ENCODE data around the gene RAB7B.

The RAB7B gene

GRCh38 chr1:205948886-205949285 lies 54.3 kb downstream of the RAB7B start:
- Histone ChIP-seq H3K9me3 (ENCODE audit: control insufficient read depth, insufficient read depth, low read length) (no peaks in the 10 kb centered on the region), H3K36me3 (ENCODE audit: insufficient read depth, low read length) (no peaks in the 10 kb centered on the region), H3K4me1 (ENCODE audit: insufficient read depth, low read length) (peaks cover 7% of the 10 kb centered on the region), H3K9ac (ENCODE audit: low read depth, low read length) (no peak overlapping the region)

DNA sequence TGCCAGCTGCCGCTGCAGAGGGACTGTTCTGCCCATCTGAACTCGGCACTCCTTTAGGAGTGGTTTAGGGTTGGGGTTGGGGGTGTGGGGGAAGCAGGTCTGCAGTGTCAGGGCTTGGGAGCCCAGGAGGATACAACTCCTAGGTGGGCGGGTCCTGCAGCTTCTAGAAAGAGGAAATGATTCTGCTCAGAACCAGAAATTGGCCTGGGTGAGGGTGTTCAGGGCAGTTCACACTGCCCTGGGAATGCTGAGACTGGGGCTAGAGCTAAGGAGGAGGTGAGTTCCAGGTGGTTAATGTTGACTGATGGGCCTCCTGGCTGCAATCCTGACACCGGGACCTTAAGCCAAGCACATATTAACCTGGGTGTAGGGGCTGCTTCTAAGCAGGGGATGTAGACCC lies 55.2 kb downstream of the RAB7B start:
- Histone ChIP-seq H3K9me3 (ENCODE audit: control insufficient read depth, insufficient read depth, low read length) (no peaks in the 10 kb centered on the region), H3K4me1 (ENCODE audit: insufficient read depth, low read length) (no peaks in the 10 kb centered on the region; the same call in 1 of the 2 replicates), H3K9ac (ENCODE audit: low read depth, low read length) (no peak overlapping the region)

GRCh38 chr1:205947024-205947423 lies 56.2 kb downstream of the RAB7B start:
- Histone ChIP-seq H3K9me3 (ENCODE audit: control insufficient read depth, insufficient read depth, low read length) (no peaks in the 10 kb centered on the region), H3K36me3 (ENCODE audit: insufficient read depth, low read length) (no peaks in the 10 kb centered on the region), H3K4me1 (ENCODE audit: insufficient read depth, low read length) (no peaks in the 10 kb centered on the region; the same call in 1 of the 2 replicates), H3K9ac (ENCODE audit: low read depth, low read length) (no peak overlapping the region)

More for the DNA sequence above, 55.2 kb downstream of the RAB7B start:
- no peaks in the 10 kb centered on the region for H3K36me3 ChIP-seq (ENCODE audit: insufficient read depth, low read length)

GRCh38 chr1:205945069-205945468 lies 58.1 kb downstream of the RAB7B start:
- Histone ChIP-seq H3K9ac (ENCODE audit: low read depth, low read length) (no peak overlapping the region), H3K9me3 (ENCODE audit: control insufficient read depth, insufficient read depth, low read length) (no peaks in the 10 kb centered on the region), H3K36me3 (ENCODE audit: insufficient read depth, low read length) (no peaks in the 10 kb centered on the region), H3K4me1 (ENCODE audit: insufficient read depth, low read length) (peaks cover 6% of the 10 kb centered on the region)

- H3K4me1 ChIP-seq (ENCODE audit: insufficient read depth, low read length) = peaks cover 10% of the 10 kb centered on the region
- H3K9ac ChIP-seq (ENCODE audit: low read depth, low read length) = no peak overlapping the region
- H3K9me3 ChIP-seq (ENCODE audit: control insufficient read depth, insufficient read depth, low read length) = no peaks in the 10 kb centered on the region
- no peaks in the 10 kb centered on the region for H3K36me3 ChIP-seq (ENCODE audit: insufficient read depth, low read length)
Measured at GRCh38 chr1:205944525-205944924, 58.7 kb downstream of the RAB7B start.

- Histone ChIP-seq H3K4me1 (ENCODE audit: insufficient read depth, low read length) (peaks cover 16% of the 10 kb centered on the region), H3K9ac (ENCODE audit: low read depth, low read length) (no peak within 1 kb of the TSS), H3K36me3 (ENCODE audit: insufficient read depth, low read length) (no peaks in the 10 kb centered on the region), H3K9me3 (ENCODE audit: control insufficient read depth, insufficient read depth, low read length) (no peaks in the 10 kb centered on the region)
Measured at GRCh38 chr1:205943245-205943644, 60.0 kb downstream of the RAB7B start, which contains the start of gene SLC26A9. Gene SLC26A9, minus strand, starts transcription at chr1:205943456. Its CDS starts 7,636 bp downstream, at chr1:205935820.

DNA sequence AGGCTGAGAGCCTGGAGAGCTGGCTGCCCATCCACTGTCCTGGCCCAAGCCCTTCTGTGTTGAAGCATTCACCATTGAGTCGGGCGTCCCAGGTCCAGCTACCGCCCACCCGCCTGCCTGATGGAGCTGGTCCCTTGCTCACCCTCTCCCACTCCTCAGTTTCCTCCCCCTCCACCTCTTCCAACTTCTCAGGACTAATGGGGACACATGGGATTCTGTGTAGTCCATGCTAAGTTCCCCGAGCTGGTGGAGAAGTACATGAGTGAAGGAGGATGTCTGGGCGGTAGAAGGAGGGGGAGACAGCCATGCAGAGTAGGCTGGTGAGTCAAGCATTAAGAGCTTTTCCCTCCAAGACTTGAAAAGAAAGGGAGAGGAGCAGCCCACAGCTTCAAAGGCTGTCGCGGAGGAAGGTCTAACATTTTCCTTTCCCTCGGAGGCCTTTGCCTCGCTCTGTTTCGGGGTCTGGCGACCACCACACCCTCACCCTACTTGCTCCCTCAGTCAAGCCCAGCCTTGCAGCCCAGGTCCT lies 60.5 kb downstream of the RAB7B start:
- no peak overlapping the region for H3K9ac ChIP-seq (ENCODE audit: low read depth, low read length)
- H3K4me1 ChIP-seq (ENCODE audit: insufficient read depth, low read length) = peaks cover 16% of the 10 kb centered on the region
- no peaks in the 10 kb centered on the region for H3K36me3 ChIP-seq (ENCODE audit: insufficient read depth, low read length)
- H3K9me3 ChIP-seq (ENCODE audit: control insufficient read depth, insufficient read depth, low read length) = no peaks in the 10 kb centered on the region

DNA sequence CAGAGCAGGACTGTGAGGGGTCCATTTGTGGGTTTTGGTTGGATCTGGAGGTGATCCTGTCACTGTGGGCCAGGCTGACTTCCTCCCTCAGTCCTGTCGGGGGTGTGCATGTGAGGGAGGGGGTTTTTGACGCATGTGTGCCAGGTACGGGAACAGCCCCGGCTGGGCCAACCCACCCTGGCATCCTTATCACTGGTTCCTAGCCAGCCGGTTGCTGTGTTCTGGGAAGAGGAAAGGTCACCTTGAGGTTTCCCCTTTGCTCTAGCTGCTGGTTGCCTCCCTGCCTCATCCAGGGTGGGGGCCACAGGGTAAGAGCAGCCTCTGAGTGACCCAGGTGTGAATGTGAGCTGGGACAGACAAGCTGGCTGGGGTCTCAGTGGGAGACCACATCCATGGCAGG lies 62.5 kb downstream of the RAB7B start:
- H3K9me3 ChIP-seq (ENCODE audit: control insufficient read depth, insufficient read depth, low read length) = no peaks in the 10 kb centered on the region
- no peaks in the 10 kb centered on the region for H3K36me3 ChIP-seq (ENCODE audit: insufficient read depth, low read length)
- no peak overlapping the region for H3K9ac ChIP-seq (ENCODE audit: low read depth, low read length)
- peaks cover 25% of the 10 kb centered on the region for H3K4me1 ChIP-seq (ENCODE audit: insufficient read depth, low read length)

- Histone ChIP-seq H3K36me3 (ENCODE audit: insufficient read depth, low read length) (no peaks in the 10 kb centered on the region), H3K4me1 (ENCODE audit: insufficient read depth, low read length) (peaks cover 25% of the 10 kb centered on the region), H3K9me3 (ENCODE audit: control insufficient read depth, insufficient read depth, low read length) (no peaks in the 10 kb centered on the region), H3K9ac (ENCODE audit: low read depth, low read length) (no peak overlapping the region)
Measured at GRCh38 chr1:205939690-205940330, 63.4 kb downstream of the RAB7B start.

DNA sequence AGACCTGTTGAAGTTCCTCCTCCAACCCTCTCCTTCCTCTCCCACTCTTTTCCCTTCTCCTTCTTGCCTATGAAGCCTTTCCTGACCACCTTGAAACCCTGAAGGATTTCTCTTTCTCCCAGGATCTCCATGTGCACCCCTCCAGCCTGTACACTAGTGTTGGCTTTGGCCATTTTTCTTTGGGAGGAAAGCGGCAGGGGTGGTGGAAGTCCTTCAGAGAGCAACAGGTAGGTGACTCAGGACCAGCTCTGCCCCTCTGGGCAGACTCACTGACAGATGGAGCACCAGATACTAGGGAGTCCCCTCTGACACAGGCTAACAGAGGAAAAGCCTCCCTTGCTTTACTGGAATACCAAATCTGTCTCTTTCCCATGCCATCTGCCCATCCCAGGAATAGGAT lies 64.5 kb downstream of the RAB7B start:
- Histone ChIP-seq H3K9me3 (ENCODE audit: control insufficient read depth, insufficient read depth, low read length) (no peaks in the 10 kb centered on the region), H3K36me3 (ENCODE audit: insufficient read depth, low read length) (no peaks in the 10 kb centered on the region), H3K4me1 (ENCODE audit: insufficient read depth, low read length) (peaks cover 34% of the 10 kb centered on the region), H3K9ac (ENCODE audit: low read depth, low read length) (no peak overlapping the region)

GRCh38 chr1:205936846-205937586 lies 66.2 kb downstream of the RAB7B start:
- H3K36me3 ChIP-seq (ENCODE audit: insufficient read depth, low read length) = no peaks in the 10 kb centered on the region
- no peak overlapping the region for H3K9ac ChIP-seq (ENCODE audit: low read depth, low read length)
- peaks cover 46% of the 10 kb centered on the region for H3K4me1 ChIP-seq (ENCODE audit: insufficient read depth, low read length)
- no peaks in the 10 kb centered on the region for H3K9me3 ChIP-seq (ENCODE audit: control insufficient read depth, insufficient read depth, low read length)

- Histone ChIP-seq H3K9ac (ENCODE audit: low read depth, low read length) (no peak overlapping the region), H3K4me1 (ENCODE audit: insufficient read depth, low read length) (peaks cover 46% of the 10 kb centered on the region), H3K9me3 (ENCODE audit: control insufficient read depth, insufficient read depth, low read length) (no peaks in the 10 kb centered on the region), H3K36me3 (ENCODE audit: insufficient read depth, low read length) (no peaks in the 10 kb centered on the region)
Measured at GRCh38 chr1:205936311-205936710, 66.9 kb downstream of the RAB7B start.

GRCh38 chr1:205935869-205936268 lies 67.3 kb downstream of the RAB7B start:
- Histone ChIP-seq H3K4me1 (ENCODE audit: insufficient read depth, low read length) (peaks cover 46% of the 10 kb centered on the region), H3K36me3 (ENCODE audit: insufficient read depth, low read length) (no peaks in the 10 kb centered on the region), H3K9me3 (ENCODE audit: control insufficient read depth, insufficient read depth, low read length) (no peaks in the 10 kb centered on the region), H3K9ac (ENCODE audit: low read depth, low read length) (no peak overlapping the region)

- H3K36me3 ChIP-seq (ENCODE audit: insufficient read depth, low read length) = no peaks in the 10 kb centered on the region
- H3K9me3 ChIP-seq (ENCODE audit: control insufficient read depth, insufficient read depth, low read length) = no peaks in the 10 kb centered on the region
- peaks cover 38% of the 10 kb centered on the region for H3K4me1 ChIP-seq (ENCODE audit: insufficient read depth, low read length)
- H3K9ac ChIP-seq (ENCODE audit: low read depth, low read length) = no peak overlapping the region
Measured at GRCh38 chr1:205934788-205935187, 68.4 kb downstream of the RAB7B start.
